GOT3 (cell line): Measurements from ENCODE around the gene PES1.
"Not testable (repeated sequence)": the region's sequence is repeated elsewhere in the genome, so short reads cannot be mapped to it uniquely, and the experiment has no call there.

Source experiments
- DNase-seq: peaks from one replicate; lab custom pipeline; 2025; ENCODE audit warnings: mixed read lengths; lab: John Stamatoyannopoulos, UW

PES1 gene

DNA sequence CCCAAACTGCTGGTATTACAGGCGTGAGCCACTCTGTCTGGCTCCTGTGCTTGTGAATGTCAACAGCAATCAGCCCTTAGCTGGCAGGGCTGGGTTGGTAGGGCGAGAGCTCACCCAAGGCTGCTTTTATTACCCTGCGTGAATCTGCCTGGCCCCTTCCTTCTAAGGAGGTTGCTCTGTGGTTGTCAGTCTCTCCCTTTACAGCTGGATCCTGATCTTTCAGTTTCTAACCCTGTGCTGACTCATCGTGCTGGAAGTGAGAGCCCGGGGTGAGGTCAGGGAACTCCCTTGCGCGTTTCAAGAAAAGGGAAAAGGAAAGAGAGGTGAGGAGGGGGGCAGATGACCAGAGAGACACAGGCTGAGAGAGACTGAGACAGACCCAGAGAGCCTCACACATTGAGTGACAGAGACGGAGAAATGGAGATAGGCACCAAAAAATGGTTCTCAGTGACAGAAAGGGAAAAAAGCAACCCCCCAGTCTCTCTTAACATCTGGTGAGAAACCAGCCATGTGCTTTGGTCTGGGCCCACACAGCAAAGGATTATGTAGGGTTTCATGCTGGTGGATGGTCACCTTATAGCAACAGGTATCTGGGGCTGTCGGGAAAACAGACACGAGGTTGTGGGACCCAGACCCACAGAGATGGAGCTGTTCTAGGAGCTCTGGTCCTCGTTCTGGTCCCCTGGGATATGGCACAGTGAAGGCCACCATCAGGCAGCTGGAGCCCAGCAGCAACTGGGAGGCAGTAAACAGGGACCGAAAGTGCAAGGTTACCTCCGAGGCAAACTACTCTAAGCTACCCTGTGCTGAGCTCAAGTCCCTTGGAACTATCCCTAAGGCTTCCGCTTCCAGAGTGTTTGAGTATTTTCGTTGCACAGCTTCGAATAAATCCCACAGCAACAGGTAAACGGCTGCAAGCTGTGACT is 17.8 kb upstream of the PES1 start:
- DNase-seq: no peak

GRCh38 chr22:30607939-30608338 is 16.2 kb upstream of the PES1 start:
- DNase-seq: no peak

GRCh38 chr22:30607300-30607930 is 15.7 kb upstream of the PES1 start:
- no peak for DNase-seq

GRCh38 chr22:30606455-30607299 is 15.0 kb upstream of the PES1 start, which contains the start of gene TCN2:
TSS of gene TCN2 (plus strand) at chr22:30607174. CDS start at chr22:30607332, 158 bp downstream.
- DNase-seq: no peak

GRCh38 chr22:30605449-30606110 is 13.9 kb upstream of the PES1 start:
- no peak for DNase-seq

- DNase-seq: no peak
These were observed 13.0 kb upstream of the PES1 start for GRCh38 chr22:30604723-30605122.

DNA sequence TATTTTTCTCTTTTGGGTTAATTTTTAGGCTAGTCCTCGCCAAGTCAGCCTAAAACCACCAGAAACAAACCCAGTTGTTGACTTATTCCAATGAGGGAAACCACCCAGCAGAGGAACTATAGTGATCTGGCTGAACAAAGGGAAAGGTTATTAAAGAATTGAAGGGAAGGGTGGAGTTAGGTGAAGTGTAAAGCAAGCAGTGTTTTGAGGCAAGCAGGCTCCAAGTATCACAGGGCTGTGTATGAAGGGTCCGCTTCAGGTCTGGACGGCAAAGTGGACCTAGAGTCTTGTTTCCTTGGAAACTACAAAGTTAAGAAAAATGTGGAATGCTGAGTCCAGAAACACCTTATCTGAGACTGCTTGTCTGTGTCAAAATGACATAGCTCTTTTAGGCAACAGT is 12.1 kb upstream of the PES1 start:
- no peak for DNase-seq

DNA sequence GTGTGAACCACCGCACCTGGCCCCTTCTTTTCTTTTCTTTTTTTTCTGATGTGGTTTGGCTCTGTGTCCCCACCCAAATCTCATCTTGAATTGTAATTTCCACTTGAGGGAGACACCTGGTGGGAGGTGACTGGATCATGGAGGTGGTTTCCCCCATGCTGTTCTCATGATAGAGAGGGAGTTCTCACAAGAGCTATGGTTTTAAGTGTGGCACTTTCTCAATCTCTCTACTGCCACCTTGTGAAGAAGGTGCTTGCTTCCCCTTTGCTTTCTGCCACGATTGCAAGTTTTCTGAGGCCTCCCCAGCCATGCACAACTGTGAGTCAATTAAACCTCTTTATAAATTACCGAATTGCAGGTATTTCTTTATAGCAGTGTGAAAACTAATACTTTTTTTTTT is 10.3 kb upstream of the PES1 start:
- DNase-seq: no peak

DNA sequence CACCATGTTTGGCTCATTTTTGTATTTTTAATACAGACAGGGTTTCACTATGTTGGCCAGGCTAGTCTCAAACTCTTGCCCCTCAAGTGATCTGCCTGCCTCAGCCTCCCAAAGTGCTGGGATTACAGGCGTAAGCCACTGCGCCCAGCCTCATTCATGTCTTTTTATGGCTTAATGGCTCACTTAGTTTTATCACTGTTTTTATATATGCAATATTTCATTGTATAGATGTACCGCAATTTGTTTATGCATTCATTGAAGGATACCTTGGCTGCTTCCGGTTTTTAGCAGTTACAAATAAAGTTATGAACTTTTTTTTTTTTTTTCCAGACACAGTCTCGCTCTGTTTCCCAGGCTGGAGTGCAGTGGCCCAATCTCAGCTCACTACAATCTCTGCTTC is 9.8 kb upstream of the PES1 start:
- no peak for DNase-seq

DNA sequence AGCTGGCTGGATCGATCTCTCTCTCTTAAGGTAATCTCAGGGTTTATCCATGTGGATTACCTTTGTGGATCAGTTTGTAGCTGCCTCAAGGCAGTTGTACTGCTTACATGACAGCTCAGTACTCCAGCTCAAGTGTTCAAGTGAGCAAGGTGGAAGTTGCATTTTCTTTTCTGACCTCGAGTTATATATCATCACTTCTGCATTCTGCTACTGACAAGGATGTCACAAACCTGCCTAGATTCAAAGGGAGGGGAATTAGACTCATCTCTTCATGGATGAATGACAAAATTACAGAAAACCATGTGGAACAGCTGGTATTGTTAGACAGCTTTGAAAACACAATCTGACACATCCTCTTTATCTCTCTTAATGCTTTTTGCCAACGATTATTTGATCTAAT is 9.2 kb upstream of the PES1 start:
- DNase-seq: no peak

- DNase-seq: no peak
These were observed 7.3 kb upstream of the PES1 start for GRCh38 chr22:30598986-30599385.

DNA sequence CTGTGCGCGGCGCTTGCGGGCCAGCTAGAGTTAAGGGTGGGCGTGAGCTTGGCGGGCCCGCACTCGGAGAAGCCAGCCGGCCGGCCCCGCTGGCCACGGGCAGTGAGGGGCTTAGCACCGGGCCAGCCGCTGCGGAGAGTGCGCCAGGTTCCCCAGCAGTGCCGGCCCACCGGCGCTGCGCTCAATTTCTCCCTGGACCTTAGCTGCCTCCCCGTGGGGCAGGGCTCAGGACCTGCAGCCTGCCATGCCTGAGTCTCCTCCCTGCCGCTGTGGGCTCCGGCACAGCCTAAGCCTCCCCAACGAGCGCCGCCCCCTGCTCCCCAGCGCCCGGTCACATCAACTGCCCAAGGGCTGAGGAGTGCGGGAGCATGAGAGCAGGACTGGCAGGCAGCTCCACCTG is 5.2 kb upstream of the PES1 start:
- no peak for DNase-seq

- DNase-seq: no peak
These were observed 4.5 kb upstream of the PES1 start for GRCh38 chr22:30596199-30596598.

DNA sequence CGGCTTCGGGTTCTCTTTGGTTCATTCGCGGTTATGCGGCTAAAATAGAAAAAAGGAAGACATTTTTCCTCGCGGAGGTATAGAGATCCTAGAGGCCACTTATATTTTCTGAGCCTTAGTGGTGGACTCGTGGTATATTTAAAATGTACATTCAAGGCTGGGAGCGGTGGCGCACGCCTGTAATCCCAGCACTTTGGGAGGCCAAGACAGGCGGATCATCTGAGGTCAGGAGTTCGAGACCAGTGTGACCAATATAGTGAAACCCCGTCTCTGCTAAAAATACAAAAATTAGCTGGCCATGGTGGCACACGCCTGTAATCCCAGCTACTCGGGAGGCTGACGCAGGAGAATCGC is 627 bp upstream of the PES1 start:
- DNase-seq: not testable (repeated sequence)

DNA sequence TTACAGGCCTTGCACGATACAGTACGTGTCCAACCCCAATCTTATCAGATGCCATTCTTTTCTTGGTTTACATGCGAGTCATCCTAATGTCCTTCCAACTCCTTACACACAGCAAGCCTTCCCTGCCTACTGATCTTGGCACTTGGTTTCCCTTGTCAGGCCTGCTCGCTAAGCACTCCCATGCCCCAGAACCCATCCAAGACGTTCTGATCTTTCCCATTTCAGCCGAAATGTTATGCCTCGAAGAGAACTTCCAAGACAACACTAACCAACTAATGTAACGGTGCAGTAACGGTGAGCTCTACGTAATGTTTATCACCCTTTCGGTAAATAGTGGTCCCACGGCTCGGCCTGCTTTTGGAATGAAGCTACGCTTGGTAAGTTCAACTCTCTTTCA is 521 bp downstream of the PES1 start:
- no peak for DNase-seq

DNA sequence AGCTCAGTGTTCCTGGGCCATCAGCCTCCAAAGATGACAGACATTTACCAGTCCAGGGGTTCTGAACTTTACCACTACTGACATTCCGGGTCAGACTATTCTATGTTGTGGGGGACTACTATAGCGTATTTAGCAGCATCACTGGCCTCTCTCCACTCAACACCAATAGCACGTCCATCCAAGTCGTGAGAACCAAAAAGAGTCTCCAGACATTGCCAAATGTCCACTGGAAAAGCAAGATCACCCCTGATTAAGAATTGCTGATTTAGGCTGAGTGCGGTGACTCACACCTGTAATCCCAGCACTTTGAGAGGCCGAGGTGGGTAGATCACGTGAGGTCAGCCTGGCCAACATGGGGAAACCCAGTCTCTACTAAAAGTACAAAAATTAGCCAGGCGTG is 5.3 kb downstream of the PES1 start:
- no peak for DNase-seq

DNA sequence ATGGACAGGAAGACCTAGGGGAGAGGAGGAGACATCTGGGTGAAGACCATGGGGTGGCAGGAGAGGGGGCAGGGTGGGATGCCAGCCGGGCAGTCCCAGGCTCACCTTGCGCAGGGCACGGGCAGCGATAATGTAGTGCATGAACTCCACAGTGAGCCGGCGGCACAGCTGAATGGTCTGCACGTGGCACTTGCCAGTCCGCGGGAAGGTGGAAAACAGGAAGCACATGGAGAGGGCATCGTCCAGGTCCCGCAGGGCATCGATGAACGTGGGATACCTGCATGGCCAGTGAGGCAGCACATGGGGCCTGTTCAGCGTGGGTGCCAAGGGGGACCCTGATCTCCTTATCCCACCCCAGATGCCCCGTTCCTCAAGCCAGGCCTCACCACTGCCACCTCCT is 7.3 kb downstream of the PES1 start:
- no peak for DNase-seq

GRCh38 chr22:30582788-30583545 is 8.7 kb downstream of the PES1 start:
- no peak for DNase-seq

- no peak for DNase-seq
These were observed 9.7 kb downstream of the PES1 start for GRCh38 chr22:30582051-30582450.

DNA sequence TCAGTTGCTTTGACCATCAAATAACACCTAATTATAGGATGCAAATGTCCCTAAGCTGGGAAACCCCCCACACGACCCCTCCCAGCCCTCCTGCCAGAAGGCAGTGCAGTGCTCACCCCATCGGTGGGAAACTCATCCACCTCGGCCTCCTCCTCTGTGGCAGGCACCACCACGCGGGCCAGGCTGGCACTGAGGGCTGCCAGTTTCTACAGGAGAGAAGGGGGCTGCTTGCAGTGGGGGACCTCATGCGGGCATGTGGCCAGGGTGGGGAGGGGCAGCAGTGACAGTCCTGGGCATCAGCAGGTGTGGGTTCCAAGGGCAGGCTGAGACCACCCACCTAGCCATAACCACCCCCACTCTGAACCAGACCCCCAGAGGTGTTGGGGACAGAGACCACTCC is 10.8 kb downstream of the PES1 start:
- DNase-seq: no peak

DNA sequence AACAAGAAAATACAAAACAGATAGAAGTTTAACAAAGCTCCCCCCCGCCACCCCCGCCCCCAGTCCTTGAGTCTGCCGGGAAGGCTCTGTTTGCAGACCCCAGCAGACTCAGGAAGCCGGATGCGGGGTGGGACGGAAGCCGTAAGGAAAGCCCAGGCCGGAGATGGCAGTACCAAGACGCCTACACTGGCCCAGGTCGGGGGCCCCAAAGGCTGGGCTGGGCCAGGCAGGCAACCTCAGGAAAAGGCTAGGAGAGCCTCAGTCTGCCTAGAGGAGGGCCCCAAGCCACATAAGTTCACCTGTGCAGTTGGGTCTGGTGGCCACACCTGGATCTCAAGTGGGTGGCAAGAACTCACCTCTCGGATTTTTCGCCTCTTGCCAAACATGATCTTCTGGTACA is 13.2 kb downstream of the PES1 start:
- no peak for DNase-seq
